WTC11 (cell line): ENCODE data around the gene GLUL. TPM values are rescaled to one million over a fixed set of nuclear protein-coding genes. Genes with fewer than 3 reads are reported as not detected.

Experiments
- ATAC-seq: fragments of 200-7000 bp; cut with Tn5 transposase; 2 replicates; pipeline ENCODE4 v1.10.0; 2021; ENCODE audit warnings: mild to moderate bottlenecking, moderate library complexity
- CTCF ChIA-PET: fragments of 300-600 bp; sonication (Branson Sonifier 250); formaldehyde crosslinking; loops from one replicate; lab custom pipeline; 2021; ENCODE audit warnings: antibody characterized with exemption; lab: Charles Lee
- POLR2A ChIA-PET: fragments of 350-600 bp; sonication (Branson Sonifier 250); formaldehyde crosslinking; loops from one replicate; lab custom pipeline; 2021; ENCODE audit warnings: antibody characterized with exemption; lab: Charles Lee
- DNase-seq: peaks from one replicate; pipeline ENCODE4 v3.0.0; 2021; ENCODE audit warnings: low spot score
- H3K27ac Mint-ChIP-seq: 2 replicates; pipeline ENCODE4 v1.8.0; 2021; ENCODE audit warnings: mixed read lengths
- H3K27me3 Mint-ChIP-seq: 2 replicates; pipeline ENCODE4 v1.8.0; 2021; ENCODE audit warnings: low read depth, mild to moderate bottlenecking, moderate library complexity, mixed read lengths
- H3K36me3 Mint-ChIP-seq: 2 replicates; pipeline ENCODE4 v1.8.0; 2021; ENCODE audit warnings: mixed read lengths
- H3K4me1 Mint-ChIP-seq: 2 replicates; pipeline ENCODE4 v1.8.0; 2022; ENCODE audit warnings: mixed read lengths
- H3K4me3 Mint-ChIP-seq: 2 replicates; pipeline ENCODE4 v1.8.0; 2021; ENCODE audit warnings: mild to moderate bottlenecking, moderate library complexity, mixed read lengths
- H3K9me3 Mint-ChIP-seq: 2 replicates; pipeline ENCODE4 v1.8.0; 2021; ENCODE audit warnings: mixed read lengths
- E2F1 ChIP-seq: sonication (generic); formaldehyde crosslinking; IDR thresholded peaks from 2 replicates; pipeline ENCODE4 v1.8.0; 2022; ENCODE audit warnings: mild to moderate bottlenecking, missing genetic modification reagents
- E2F4 ChIP-seq: sonication (generic); formaldehyde crosslinking; IDR thresholded peaks from 2 replicates; pipeline ENCODE4 v1.8.1; 2022; ENCODE audit warnings: low read depth, mild to moderate bottlenecking, moderate library complexity, missing genetic modification reagents, borderline replicate concordance
- FOXP1 ChIP-seq: sonication (generic); formaldehyde crosslinking; IDR thresholded peaks from 2 replicates; pipeline ENCODE4 v1.8.0; 2022; ENCODE audit warnings: missing genetic modification reagents, mild to moderate bottlenecking, moderate library complexity, borderline replicate concordance
- IRF1 ChIP-seq: sonication (generic); formaldehyde crosslinking; IDR thresholded peaks from 2 replicates; pipeline ENCODE4 v1.8.0; 2023; ENCODE audit warnings: missing genetic modification reagents
- JUN ChIP-seq: sonication (generic); formaldehyde crosslinking; IDR thresholded peaks from 2 replicates; pipeline ENCODE4 v1.8.0; 2023; ENCODE audit warnings: mild to moderate bottlenecking, missing genetic modification reagents
- NFYB ChIP-seq: sonication (generic); formaldehyde crosslinking; conservative IDR thresholded peaks from 2 replicates; pipeline ENCODE4 v1.8.0; 2022; ENCODE audit warnings: low read depth, missing genetic modification reagents
- OVOL2 ChIP-seq: fragments of 250-450 bp; sonication (Bioruptor Pico); IDR thresholded peaks from 2 replicates; pipeline ENCODE4 v1.9.0; 2021; ENCODE audit warnings: mild to moderate bottlenecking, borderline replicate concordance
- RELA ChIP-seq: sonication (generic); formaldehyde crosslinking; IDR thresholded peaks from 2 replicates; pipeline ENCODE4 v1.8.1; 2022; ENCODE audit warnings: missing genetic modification reagents, mild to moderate bottlenecking, borderline replicate concordance
- RORB ChIP-seq: fragments of 250-450 bp; sonication (Bioruptor Pico); IDR thresholded peaks from 2 replicates; pipeline ENCODE4 v1.9.0; 2021; ENCODE audit warnings: mild to moderate bottlenecking
- SMAD4 ChIP-seq: sonication (generic); formaldehyde crosslinking; IDR thresholded peaks from 2 replicates; pipeline ENCODE4 v1.8.0; 2022; ENCODE audit warnings: mild to moderate bottlenecking, missing genetic modification reagents
- SP1 ChIP-seq: sonication (generic); formaldehyde crosslinking; conservative IDR thresholded peaks from 2 replicates; pipeline ENCODE4 v1.8.1; 2022; ENCODE audit warnings: missing genetic modification reagents
- TEAD1 ChIP-seq: sonication (generic); formaldehyde crosslinking; IDR thresholded peaks from 2 replicates; pipeline ENCODE4 v1.8.0; 2022; ENCODE audit warnings: mild to moderate bottlenecking, missing genetic modification reagents
- ZBTB21 ChIP-seq: sonication (generic); formaldehyde crosslinking; IDR thresholded peaks from 2 replicates; pipeline ENCODE4 v1.8.1; 2023; ENCODE audit warnings: mild to moderate bottlenecking, missing genetic modification reagents, borderline replicate concordance
- ZBTB43 ChIP-seq: sonication (generic); formaldehyde crosslinking; IDR thresholded peaks from 2 replicates; pipeline ENCODE4 v1.8.1; 2023; ENCODE audit warnings: mild to moderate bottlenecking, missing genetic modification reagents
- ZMAT4 ChIP-seq: fragments of 250-450 bp; sonication (Bioruptor Pico); IDR thresholded peaks from 2 replicates; pipeline ENCODE4 v1.9.0; 2021; ENCODE audit warnings: mild to moderate bottlenecking
- ZNF232 ChIP-seq: sonication (generic); formaldehyde crosslinking; IDR thresholded peaks from 2 replicates; pipeline ENCODE4 v1.8.0; 2022; ENCODE audit warnings: mild to moderate bottlenecking, missing genetic modification reagents
- ZNF423 ChIP-seq: fragments of 250-450 bp; sonication (Bioruptor Pico); IDR thresholded peaks from 2 replicates; pipeline ENCODE4 v2.1.2; 2022; ENCODE audit warnings: mild to moderate bottlenecking, moderate library complexity
- total RNA-seq: library from RNA; stranded (reverse); gene quantifications from 3 replicates; pipeline ENCODE4 v1.2.3, GENCODE V29; 2021
- TF ChIP-seq, protein P1 (sequence below): sonication (generic); formaldehyde crosslinking; IDR thresholded peaks from 2 replicates; pipeline ENCODE4 v1.8.1; 2022; ENCODE audit warnings: mild to moderate bottlenecking, moderate library complexity, missing genetic modification reagents
- TF ChIP-seq, protein P2 (sequence below): fragments of 250-450 bp; sonication (Bioruptor Pico); IDR thresholded peaks from 2 replicates; pipeline ENCODE4 v1.9.0; 2021; ENCODE audit warnings: moderate library complexity, mild to moderate bottlenecking, inconsistent platforms, borderline replicate concordance
- TF ChIP-seq, protein P3 (sequence below): fragments of 200-600 bp; IDR thresholded peaks from 2 replicates; pipeline ENCODE4 v1.8.0; 2022; ENCODE audit warnings: antibody characterized with exemption
- TF ChIP-seq, protein P4 (sequence below): sonication (generic); formaldehyde crosslinking; IDR thresholded peaks from 2 replicates; pipeline ENCODE4 v1.8.0; 2022; ENCODE audit warnings: mild to moderate bottlenecking, missing genetic modification reagents
- TF ChIP-seq, protein P5 (sequence below): sonication (generic); formaldehyde crosslinking; IDR thresholded peaks from 2 replicates; pipeline ENCODE4 v1.8.0; 2022; ENCODE audit warnings: mild to moderate bottlenecking, missing genetic modification reagents

GLUL gene
- total RNA-seq, 1 experiment from 2014 or later = 240 TPM

DNA sequence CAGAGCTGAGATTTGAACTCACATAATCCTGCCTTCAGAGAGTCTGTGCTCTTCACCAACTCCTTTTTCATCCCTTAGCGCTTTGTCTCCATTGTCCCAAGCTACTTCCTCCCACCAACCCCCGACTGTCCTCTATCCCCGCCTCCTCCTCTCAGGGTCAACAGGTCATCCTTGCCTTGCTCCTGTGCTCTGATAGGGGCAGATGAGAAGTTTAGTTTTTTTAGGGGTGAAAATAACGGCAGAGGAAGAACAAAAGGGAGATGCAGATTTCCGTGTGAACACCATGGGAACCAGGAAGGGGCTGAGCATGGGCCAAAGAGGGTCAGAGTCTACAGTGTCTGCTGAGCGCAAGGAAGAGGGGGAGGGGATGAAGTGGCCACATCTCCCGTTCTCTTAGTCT, 31.9 kb downstream of the GLUL start:
- no peak for DNase-seq
- CTCF ChIA-PET = interaction anchor here (1.0 to 1.5 kb wide), 2 partner anchors 37 to 274 kb away, joined by 3 to 4 read pairs; no protein-coding TSS in a partner anchor

GRCh38 chr1:182357913-182358312, 33.7 kb downstream of the GLUL start:
- POLR2A ChIA-PET = no interaction called here
- Mint-ChIP-seq H3K4me1 (peaks cover 43% of the 10 kb centered on the region), H3K27me3 (no peaks in the 10 kb centered on the region), H3K36me3 (no peaks in the 10 kb centered on the region), H3K4me3 (no peak overlapping the region), H3K9me3 (no peaks in the 10 kb centered on the region), H3K27ac (no peak overlapping the region)
- CTCF ChIA-PET = no interaction called here
- no peak for ATAC-seq
- DNase-seq = no peak
- TF ChIP-seq ZBTB21 (CRISPR knock-in tag) = no peak
- TF ChIP-seq E2F1 = no peak
- no peak for TF ChIP-seq TEAD1 (CRISPR knock-in tag)

More for the DNA sequence above, 31.9 kb downstream of the GLUL start:
- TF ChIP-seq IRF1 (CRISPR knock-in tag) = no peak
- no peak for TF ChIP-seq JUN (CRISPR knock-in tag)
- TF ChIP-seq OVOL2 = no peak
- TF ChIP-seq E2F4 = no peak
- no peak for TF ChIP-seq ZBTB43 (CRISPR knock-in tag)
- no peak for TF ChIP-seq RELA (CRISPR knock-in tag)
- TF ChIP-seq, protein P1, sequence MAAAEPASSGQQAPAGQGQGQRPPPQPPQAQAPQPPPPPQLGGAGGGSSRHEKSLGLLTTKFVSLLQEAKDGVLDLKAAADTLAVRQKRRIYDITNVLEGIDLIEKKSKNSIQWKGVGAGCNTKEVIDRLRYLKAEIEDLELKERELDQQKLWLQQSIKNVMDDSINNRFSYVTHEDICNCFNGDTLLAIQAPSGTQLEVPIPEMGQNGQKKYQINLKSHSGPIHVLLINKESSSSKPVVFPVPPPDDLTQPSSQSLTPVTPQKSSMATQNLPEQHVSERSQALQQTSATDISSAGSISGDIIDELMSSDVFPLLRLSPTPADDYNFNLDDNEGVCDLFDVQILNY (CRISPR knock-in tag) = no peak
- TF ChIP-seq, protein P2, sequence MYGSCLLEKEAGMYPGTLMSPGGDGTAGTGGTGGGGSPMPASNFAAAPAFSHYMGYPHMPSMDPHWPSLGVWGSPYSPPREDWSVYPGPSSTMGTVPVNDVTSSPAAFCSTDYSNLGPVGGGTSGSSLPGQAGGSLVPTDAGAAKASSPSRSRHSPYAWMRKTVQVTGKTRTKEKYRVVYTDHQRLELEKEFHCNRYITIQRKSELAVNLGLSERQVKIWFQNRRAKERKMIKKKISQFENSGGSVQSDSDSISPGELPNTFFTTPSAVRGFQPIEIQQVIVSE = no peak
- no peak for TF ChIP-seq RORB (CRISPR knock-in tag)
- no peak for TF ChIP-seq FOXP1 (CRISPR knock-in tag)
- no peak for TF ChIP-seq SMAD4 (CRISPR knock-in tag)
- no peak for TF ChIP-seq ZMAT4 (CRISPR knock-in tag)
- TF ChIP-seq SP1 (CRISPR knock-in tag) = no peak
- Mint-ChIP-seq H3K36me3 (no peaks in the 10 kb centered on the region), H3K27ac (no peak overlapping the region), H3K9me3 (no peaks in the 10 kb centered on the region), H3K4me1 (peaks cover 49% of the 10 kb centered on the region), H3K4me3 (no peak overlapping the region), H3K27me3 (no peaks in the 10 kb centered on the region)
- POLR2A ChIA-PET = interaction anchor here (0.7 kb wide), 1 partner anchor 32 kb away, joined by 3 read pairs; the partner anchor contains the start of gene GLUL
- ATAC-seq = peak; percentile 78

GRCh38 chr1:182357171-182357570, 34.4 kb downstream of the GLUL start:
- Mint-ChIP-seq H3K27me3 (no peaks in the 10 kb centered on the region), H3K4me1 (peaks cover 38% of the 10 kb centered on the region), H3K27ac (no peak overlapping the region; the same call in 1 of the 2 replicates), H3K9me3 (no peaks in the 10 kb centered on the region), H3K36me3 (no peaks in the 10 kb centered on the region), H3K4me3 (peak overlapping the region; percentile 10; the same call in 1 of the 2 replicates)
- DNase-seq (no peak), ATAC-seq (peak; percentile 75)
- CTCF ChIA-PET = no interaction called here
- POLR2A ChIA-PET = no interaction called here
- TF ChIP-seq, protein P3, sequence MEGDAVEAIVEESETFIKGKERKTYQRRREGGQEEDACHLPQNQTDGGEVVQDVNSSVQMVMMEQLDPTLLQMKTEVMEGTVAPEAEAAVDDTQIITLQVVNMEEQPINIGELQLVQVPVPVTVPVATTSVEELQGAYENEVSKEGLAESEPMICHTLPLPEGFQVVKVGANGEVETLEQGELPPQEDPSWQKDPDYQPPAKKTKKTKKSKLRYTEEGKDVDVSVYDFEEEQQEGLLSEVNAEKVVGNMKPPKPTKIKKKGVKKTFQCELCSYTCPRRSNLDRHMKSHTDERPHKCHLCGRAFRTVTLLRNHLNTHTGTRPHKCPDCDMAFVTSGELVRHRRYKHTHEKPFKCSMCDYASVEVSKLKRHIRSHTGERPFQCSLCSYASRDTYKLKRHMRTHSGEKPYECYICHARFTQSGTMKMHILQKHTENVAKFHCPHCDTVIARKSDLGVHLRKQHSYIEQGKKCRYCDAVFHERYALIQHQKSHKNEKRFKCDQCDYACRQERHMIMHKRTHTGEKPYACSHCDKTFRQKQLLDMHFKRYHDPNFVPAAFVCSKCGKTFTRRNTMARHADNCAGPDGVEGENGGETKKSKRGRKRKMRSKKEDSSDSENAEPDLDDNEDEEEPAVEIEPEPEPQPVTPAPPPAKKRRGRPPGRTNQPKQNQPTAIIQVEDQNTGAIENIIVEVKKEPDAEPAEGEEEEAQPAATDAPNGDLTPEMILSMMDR = no peak
- TF ChIP-seq NFYB (0 out of 2 replicates have a peak, but pooled peaks have one; percentile 13), ZNF423 (no peak), ZNF232 (CRISPR knock-in tag) (no peak)
- TF ChIP-seq, protein P4, sequence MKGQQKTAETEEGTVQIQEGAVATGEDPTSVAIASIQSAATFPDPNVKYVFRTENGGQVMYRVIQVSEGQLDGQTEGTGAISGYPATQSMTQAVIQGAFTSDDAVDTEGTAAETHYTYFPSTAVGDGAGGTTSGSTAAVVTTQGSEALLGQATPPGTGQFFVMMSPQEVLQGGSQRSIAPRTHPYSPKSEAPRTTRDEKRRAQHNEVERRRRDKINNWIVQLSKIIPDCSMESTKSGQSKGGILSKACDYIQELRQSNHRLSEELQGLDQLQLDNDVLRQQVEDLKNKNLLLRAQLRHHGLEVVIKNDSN (CRISPR knock-in tag) = 0 out of 2 replicates have a peak, but pooled peaks have one; percentile 27
- TF ChIP-seq, protein P5, sequence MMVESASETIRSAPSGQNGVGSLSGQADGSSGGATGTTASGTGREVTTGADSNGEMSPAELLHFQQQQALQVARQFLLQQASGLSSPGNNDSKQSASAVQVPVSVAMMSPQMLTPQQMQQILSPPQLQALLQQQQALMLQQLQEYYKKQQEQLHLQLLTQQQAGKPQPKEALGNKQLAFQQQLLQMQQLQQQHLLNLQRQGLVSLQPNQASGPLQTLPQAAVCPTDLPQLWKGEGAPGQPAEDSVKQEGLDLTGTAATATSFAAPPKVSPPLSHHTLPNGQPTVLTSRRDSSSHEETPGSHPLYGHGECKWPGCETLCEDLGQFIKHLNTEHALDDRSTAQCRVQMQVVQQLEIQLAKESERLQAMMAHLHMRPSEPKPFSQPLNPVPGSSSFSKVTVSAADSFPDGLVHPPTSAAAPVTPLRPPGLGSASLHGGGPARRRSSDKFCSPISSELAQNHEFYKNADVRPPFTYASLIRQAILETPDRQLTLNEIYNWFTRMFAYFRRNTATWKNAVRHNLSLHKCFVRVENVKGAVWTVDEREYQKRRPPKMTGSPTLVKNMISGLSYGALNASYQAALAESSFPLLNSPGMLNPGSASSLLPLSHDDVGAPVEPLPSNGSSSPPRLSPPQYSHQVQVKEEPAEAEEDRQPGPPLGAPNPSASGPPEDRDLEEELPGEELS (CRISPR knock-in tag) = no peak
